ENCODE data around the gene CCDC170.

GRCh38 chr6:151669208-151669560 is 175.4 kb downstream of the CCDC170 start:
- no peak for TF ChIP-seq YY1 (IDR thresholded peaks at IDR 0.05; ENCODE audit: insufficient read depth, insufficient read length)
- no peak for TF ChIP-seq ZNF274 (IDR thresholded peaks at IDR 0.05; ENCODE audit: low read depth, low read length)
- TF ChIP-seq SUZ12 (IDR thresholded peaks at IDR 0.05; ENCODE audit: extremely low read depth, insufficient read depth, insufficient read length), result no peak

All from NT2/D1 (cell line).